HepG2 (cell line): Measurements from ENCODE around the gene CALU. TPM values are rescaled to one million over a fixed set of nuclear protein-coding genes. Genes with fewer than 3 reads are reported as not detected.

Experiments used
- ATAC-seq: fragments of 200-7000 bp; cut with Tn5 transposase; 3 replicates; pipeline ENCODE4 v1.9.1; 2020; ENCODE audit warnings: mild to moderate bottlenecking, moderate library complexity
- BruUV-seq: library from RNA; stranded (reverse); fragments of 400-500 nt; replicated peaks from 2 replicates; lab custom pipeline; 2021; lab: Mats Ljungman, UMichigan
- CTCF ChIA-PET: fragments of 300-600 bp; formaldehyde crosslinking; extraction: SDS; loops from one replicate; lab custom pipeline; 2021; ENCODE audit warnings: low total read pairs, inconsistent platforms, low intra/inter-chr PET ratio; lab: Yijun Ruan, JAX
- POLR2A ChIA-PET: fragments of 350-600 bp; sonication (Branson Sonifier 250); formaldehyde crosslinking; loops from one replicate; lab custom pipeline; 2020; ENCODE audit warnings: antibody characterized with exemption, inconsistent platforms; lab: Yijun Ruan, JAX
- DNase-seq: peaks from one replicate; pipeline ENCODE4 v3.0.0-alpha.2; 2015; ENCODE audit warnings: low spot score
- FAIRE-seq: peaks from 3 replicates; lab custom pipeline; 2011; peaks lifted over from hg19 to GRCh38; lab: Jason Lieb, UNC
- H2AFZ ChIP-seq: one replicate; pipeline ENCODE4 v1.6.1; 2011; ENCODE audit warnings: low read length, inconsistent platforms
- H3K27ac ChIP-seq: fragments of 300-600 bp; 3 replicates; pipeline ENCODE4 v1.8.0; 2011; ENCODE audit warnings: mixed run types, mild to moderate bottlenecking, mixed read lengths, low read length, inconsistent platforms; ENCODE audit not compliant: insufficient read depth; ENCODE audit errors: extremely low read length
- H3K27me3 ChIP-seq, 2 experiments: fragments of 200-600 bp in 1 of 2; 2 replicates in 1 of 2; 3 replicates in 1 of 2; pipeline versions ENCODE4 v1.6.0 to v1.8.0; 2011; ENCODE audit warnings: low read length in 2 of 2, mild to moderate bottlenecking in 2 of 2, moderate library complexity in 2 of 2, inconsistent platforms in 1 of 2; ENCODE audit not compliant: insufficient read depth in 2 of 2, control insufficient read depth in 1 of 2
- H3K36me3 ChIP-seq, 2 experiments: fragments of 200-600 bp in 1 of 2; replicated peaks in 1 of 2; 2 replicates in 1 of 2; 3 replicates in 1 of 2; pipeline versions ENCODE4 v1.5.1 to v1.8.0; 2011; ENCODE audit warnings: low read length in 2 of 2, inconsistent platforms in 1 of 2; ENCODE audit not compliant: insufficient read depth in 2 of 2, control insufficient read depth in 1 of 2
- H3K4me1 ChIP-seq: 2 replicates; pipeline ENCODE4 v1.5.1; 2012; ENCODE audit warnings: low read length, inconsistent platforms; ENCODE audit not compliant: insufficient read depth
- H3K4me2 ChIP-seq: 2 replicates; pipeline ENCODE4 v1.6.0; 2011; ENCODE audit warnings: low read depth, low read length, inconsistent platforms
- H3K4me3 ChIP-seq, 3 experiments: fragments of 200-600 bp in 1 of 3; sonication (generic), shearing (Covaris generic) in 1 of 3; replicated peaks in 1 of 3; 2 replicates each; pipeline ENCODE4 v1.5.1; 2011 to 2016; ENCODE audit warnings: low read length in 3 of 3, inconsistent platforms in 2 of 3, low read depth in 2 of 3, mild to moderate bottlenecking in 2 of 3, control low read depth in 1 of 3, mixed read lengths in 1 of 3; ENCODE audit not compliant: insufficient read depth in 1 of 3
- H3K79me2 ChIP-seq: one replicate; pipeline ENCODE4 v1.6.1; 2011; ENCODE audit warnings: low read length, inconsistent platforms; ENCODE audit not compliant: insufficient read depth
- H3K9ac ChIP-seq: 2 replicates; pipeline ENCODE4 v1.6.0; 2011; ENCODE audit warnings: mild to moderate bottlenecking, low read depth, low read length, inconsistent platforms; ENCODE audit not compliant: insufficient read depth
- H3K9me3 ChIP-seq: 2 replicates; pipeline ENCODE4 v1.5.1; 2012; ENCODE audit warnings: mild to moderate bottlenecking, low read length
- H4K20me1 ChIP-seq: 2 replicates; pipeline ENCODE4 v1.6.0; 2011; ENCODE audit warnings: inconsistent platforms, mild to moderate bottlenecking, low read length, moderate library complexity; ENCODE audit not compliant: insufficient read depth
- BHLHE40 ChIP-seq: IDR thresholded peaks from 2 replicates; pipeline ENCODE4 v1.6.1; 2011; ENCODE audit warnings: low read length, improper control_type of control experiment
- CC2D1A ChIP-seq: sonication (generic); formaldehyde crosslinking; IDR thresholded peaks from 2 replicates; pipeline ENCODE4 v1.8.1; 2023; ENCODE audit warnings: mild to moderate bottlenecking, missing genetic modification reagents
- MAFG ChIP-seq: sonication (generic); formaldehyde crosslinking; IDR thresholded peaks from 2 replicates; pipeline ENCODE4 v1.5.1; 2020; ENCODE audit warnings: mild to moderate bottlenecking, missing genetic modification reagents
- MBNL3 ChIP-seq: fragments of 250-450 bp; sonication (Bioruptor Pico); conservative IDR thresholded peaks from 2 replicates; pipeline ENCODE4 v1.8.0; 2022; ENCODE audit warnings: mild to moderate bottlenecking, inconsistent platforms
- PCBP1 ChIP-seq: fragments of 200-400 bp; formaldehyde crosslinking; IDR thresholded peaks from 2 replicates; pipeline ENCODE4 v1.6.1; 2017; ENCODE audit warnings: mild to moderate bottlenecking, low read depth, low read length, borderline replicate concordance
- PHF20 ChIP-seq: sonication (generic); formaldehyde crosslinking; IDR thresholded peaks from 2 replicates; pipeline ENCODE4 v1.5.0; 2020; ENCODE audit warnings: mild to moderate bottlenecking, missing genetic modification reagents
- RFX1 ChIP-seq: fragments of 450-650 bp; IDR thresholded peaks from 2 replicates; pipeline ENCODE4 v1.6.1; 2017
- TCF7L2 ChIP-seq: IDR thresholded peaks from 2 replicates; pipeline ENCODE4 v1.6.1; 2011; ENCODE audit warnings: mild to moderate bottlenecking, low read depth, low read length, moderate library complexity
- WGBS: methylation state at CpG from one replicate; pipeline ENCODE4 v1.1.6; 2017; ENCODE audit warnings: low lambda C conversion rate; 5-methylcytosine and 5-hydroxymethylcytosine counted together
- in situ Hi-C: cut with HindIII; loops from 2 replicates; pipeline ENCODE4 v1.10.0; 2017; ENCODE audit warnings: low pct_unique_long_range_greater_than_20kb; ENCODE audit not compliant: extremely low pct_ligation_motif_present
- intact Hi-C: fragments of 100-400 bp; cut with micrococcal nuclease; formaldehyde crosslinking; loops from one replicate; pipeline ENCODE4 v1.10.0; 2022; ENCODE audit not compliant: unreplicated experiment
- polyA plus RNA-seq, 8 experiments: library from polyadenylated mRNA; depleted of rRNA in 3 of 8; stranded (reverse) in 7 of 8; unstranded in 1 of 8; fragments of >200 nt; fragmentation: Illumina TruSeq in 4 of 8; extraction: Trizol in 4 of 8; gene quantifications; 2 replicates each; pipeline versions ENCODE4 v1.2.1 to v1.2.3, GENCODE V29; 2011 to 2016; ENCODE audit warnings: low read depth in 4 of 8, missing spikeins in 1 of 8, mixed read lengths in 1 of 8; ENCODE audit not compliant: insufficient read depth in 1 of 8
- total RNA-seq, 5 experiments: library from RNA; depleted of rRNA; stranded (reverse); fragments of >200 nt; fragmentation: Illumina TruSeq; extraction: Trizol; gene quantifications; 2 replicates each; pipeline ENCODE4 v1.2.3, GENCODE V29; 2016; ENCODE audit warnings: low read depth in 1 of 5
- TF ChIP-seq, protein P1 (sequence below): sonication (generic); formaldehyde crosslinking; IDR thresholded peaks from 2 replicates; pipeline ENCODE4 v1.4.0; 2020; ENCODE audit warnings: missing genetic modification reagents, borderline replicate concordance
- TF ChIP-seq, protein P2 (sequence below), 2 experiments: IDR thresholded peaks; 2 replicates each; pipeline ENCODE4 v1.6.1; 2011 to 2012; ENCODE audit warnings: low read length in 2 of 2, borderline replicate concordance in 1 of 2, low read depth in 1 of 2, mild to moderate bottlenecking in 1 of 2, moderate library complexity in 1 of 2

CALU gene
- total and polyA plus RNA-seq, 2 of the 13 experiments (the other 11 are each of a cell fraction or from before 2014, with no cell fraction given): 198 to 252 TPM

DNA sequence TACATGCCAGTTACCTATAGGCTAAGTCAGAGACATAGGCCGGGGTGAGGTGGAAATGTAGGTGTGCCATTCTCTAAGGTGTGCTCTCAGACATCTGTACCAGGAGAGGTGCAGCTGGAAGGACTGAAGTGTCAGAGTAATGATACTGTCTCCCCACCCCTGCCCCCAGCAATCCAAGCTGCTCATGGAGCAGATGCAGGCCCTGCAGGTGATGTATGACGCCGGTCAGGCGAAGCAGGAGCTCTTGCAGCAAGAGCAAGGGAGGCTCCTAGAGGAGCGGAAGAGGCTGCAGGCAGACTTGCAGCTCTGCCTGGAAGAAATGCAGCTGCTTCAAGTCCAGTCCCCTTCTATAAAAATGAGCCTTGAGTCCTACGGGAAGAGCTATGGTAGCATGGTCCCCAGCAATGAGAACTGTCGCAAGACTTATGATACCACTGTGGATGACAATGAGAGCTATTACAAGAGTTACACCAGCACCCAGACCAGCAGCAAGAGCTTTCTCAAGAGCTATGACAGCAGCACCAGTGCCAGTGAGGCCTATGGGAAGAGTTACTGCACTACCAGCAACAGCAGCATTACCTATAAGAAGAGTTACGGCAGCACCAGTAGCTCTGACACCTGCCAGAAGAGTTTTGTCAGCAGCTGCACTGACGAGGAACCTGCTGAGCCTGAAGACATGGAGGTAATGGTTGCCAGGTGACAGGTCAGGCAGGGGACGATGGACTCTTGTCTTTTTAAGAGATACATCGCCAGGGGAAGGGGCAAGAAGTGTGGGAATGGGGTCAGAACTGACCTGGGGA, 72.7 kb downstream of the CALU start (continued):
- TF ChIP-seq, protein P1, sequence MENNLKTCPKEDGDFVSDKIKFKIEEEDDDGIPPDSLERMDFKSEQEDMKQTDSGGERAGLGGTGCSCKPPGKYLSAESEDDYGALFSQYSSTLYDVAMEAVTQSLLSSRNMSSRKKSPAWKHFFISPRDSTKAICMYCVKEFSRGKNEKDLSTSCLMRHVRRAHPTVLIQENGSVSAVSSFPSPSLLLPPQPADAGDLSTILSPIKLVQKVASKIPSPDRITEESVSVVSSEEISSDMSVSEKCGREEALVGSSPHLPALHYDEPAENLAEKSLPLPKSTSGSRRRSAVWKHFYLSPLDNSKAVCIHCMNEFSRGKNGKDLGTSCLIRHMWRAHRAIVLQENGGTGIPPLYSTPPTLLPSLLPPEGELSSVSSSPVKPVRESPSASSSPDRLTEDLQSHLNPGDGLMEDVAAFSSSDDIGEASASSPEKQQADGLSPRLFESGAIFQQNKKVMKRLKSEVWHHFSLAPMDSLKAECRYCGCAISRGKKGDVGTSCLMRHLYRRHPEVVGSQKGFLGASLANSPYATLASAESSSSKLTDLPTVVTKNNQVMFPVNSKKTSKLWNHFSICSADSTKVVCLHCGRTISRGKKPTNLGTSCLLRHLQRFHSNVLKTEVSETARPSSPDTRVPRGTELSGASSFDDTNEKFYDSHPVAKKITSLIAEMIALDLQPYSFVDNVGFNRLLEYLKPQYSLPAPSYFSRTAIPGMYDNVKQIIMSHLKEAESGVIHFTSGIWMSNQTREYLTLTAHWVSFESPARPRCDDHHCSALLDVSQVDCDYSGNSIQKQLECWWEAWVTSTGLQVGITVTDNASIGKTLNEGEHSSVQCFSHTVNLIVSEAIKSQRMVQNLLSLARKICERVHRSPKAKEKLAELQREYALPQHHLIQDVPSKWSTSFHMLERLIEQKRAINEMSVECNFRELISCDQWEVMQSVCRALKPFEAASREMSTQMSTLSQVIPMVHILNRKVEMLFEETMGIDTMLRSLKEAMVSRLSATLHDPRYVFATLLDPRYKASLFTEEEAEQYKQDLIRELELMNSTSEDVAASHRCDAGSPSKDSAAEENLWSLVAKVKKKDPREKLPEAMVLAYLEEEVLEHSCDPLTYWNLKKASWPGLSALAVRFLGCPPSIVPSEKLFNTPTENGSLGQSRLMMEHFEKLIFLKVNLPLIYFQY (CRISPR knock-in tag): no peak
- no peak for TF ChIP-seq CC2D1A (CRISPR knock-in tag)
- no peak for TF ChIP-seq MBNL3 (CRISPR knock-in tag)
- TF ChIP-seq, all 625 proteins: peak for 0

DNA sequence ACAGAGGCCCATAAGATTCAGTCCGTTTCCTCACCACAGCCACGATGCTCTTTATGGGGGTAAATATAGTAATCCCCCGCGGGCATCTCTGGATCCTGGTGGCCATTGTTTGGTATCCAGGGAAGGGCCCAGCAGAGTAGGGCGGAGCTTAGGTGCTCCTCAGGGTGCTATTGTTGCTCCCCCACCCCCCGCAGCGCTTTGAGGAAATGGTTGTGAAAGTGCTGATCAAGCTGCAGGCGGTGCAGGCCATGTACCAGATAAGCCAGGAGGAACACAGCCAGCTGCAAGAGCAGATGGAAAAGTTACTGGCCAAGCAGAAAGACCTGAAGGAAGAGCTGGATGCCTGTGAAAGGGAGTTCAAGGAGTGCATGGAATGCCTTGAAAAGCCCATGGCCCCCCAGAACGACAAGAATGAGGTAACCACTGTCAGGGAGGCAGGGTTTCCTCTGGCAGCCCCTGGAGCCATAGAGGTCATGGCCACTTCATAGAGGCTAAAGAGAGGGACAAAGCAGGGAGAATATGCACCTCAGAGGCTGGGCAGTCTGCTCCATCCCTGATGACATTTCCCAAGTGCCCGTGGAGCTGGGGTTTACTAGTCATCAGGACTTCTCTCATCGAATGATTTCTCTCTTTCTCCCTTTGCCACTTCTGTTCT, 73.5 kb downstream of the CALU start:
- CTCF ChIA-PET: no interaction called here
- BruUV-seq: no TSS peak
- intact Hi-C loops: no loop called here
- H4K20me1 ChIP-seq: no peaks in the 10 kb centered on the region; the same call in 1 of the 2 replicates
- H3K79me2 ChIP-seq: no peaks in the 10 kb centered on the region
- no peak for ATAC-seq
- no peak overlapping the region for H3K4me3 ChIP-seq
- in situ Hi-C loops: no loop called here
- H2AFZ ChIP-seq: no peak overlapping the region
- no peaks in the 10 kb centered on the region for H3K9me3 ChIP-seq
- H3K27ac ChIP-seq: no peak overlapping the region
- POLR2A ChIA-PET: interaction anchor here (0.6 kb wide), 1 partner anchor 132 kb away, joined by 3 read pairs; no protein-coding TSS in a partner anchor
- no peak overlapping the region for H3K4me2 ChIP-seq
- 19% methylated on average over 7 of the region's 11 CpGs for WGBS
- no peak for DNase-seq
- no peaks in the 10 kb centered on the region for H3K36me3 ChIP-seq
- H3K9ac ChIP-seq: no peak overlapping the region
- peaks cover 2 to 52% of the 10 kb centered on the region in 2 experiments; a peak in 3 of 5 replicates for H3K27me3 ChIP-seq
- no peak for FAIRE-seq
- no peaks in the 10 kb centered on the region for H3K4me1 ChIP-seq
- TF ChIP-seq TCF7L2: no peak
- TF ChIP-seq PCBP1: no peak
- TF ChIP-seq PHF20 (CRISPR knock-in tag): no peak
- TF ChIP-seq, protein P2, sequence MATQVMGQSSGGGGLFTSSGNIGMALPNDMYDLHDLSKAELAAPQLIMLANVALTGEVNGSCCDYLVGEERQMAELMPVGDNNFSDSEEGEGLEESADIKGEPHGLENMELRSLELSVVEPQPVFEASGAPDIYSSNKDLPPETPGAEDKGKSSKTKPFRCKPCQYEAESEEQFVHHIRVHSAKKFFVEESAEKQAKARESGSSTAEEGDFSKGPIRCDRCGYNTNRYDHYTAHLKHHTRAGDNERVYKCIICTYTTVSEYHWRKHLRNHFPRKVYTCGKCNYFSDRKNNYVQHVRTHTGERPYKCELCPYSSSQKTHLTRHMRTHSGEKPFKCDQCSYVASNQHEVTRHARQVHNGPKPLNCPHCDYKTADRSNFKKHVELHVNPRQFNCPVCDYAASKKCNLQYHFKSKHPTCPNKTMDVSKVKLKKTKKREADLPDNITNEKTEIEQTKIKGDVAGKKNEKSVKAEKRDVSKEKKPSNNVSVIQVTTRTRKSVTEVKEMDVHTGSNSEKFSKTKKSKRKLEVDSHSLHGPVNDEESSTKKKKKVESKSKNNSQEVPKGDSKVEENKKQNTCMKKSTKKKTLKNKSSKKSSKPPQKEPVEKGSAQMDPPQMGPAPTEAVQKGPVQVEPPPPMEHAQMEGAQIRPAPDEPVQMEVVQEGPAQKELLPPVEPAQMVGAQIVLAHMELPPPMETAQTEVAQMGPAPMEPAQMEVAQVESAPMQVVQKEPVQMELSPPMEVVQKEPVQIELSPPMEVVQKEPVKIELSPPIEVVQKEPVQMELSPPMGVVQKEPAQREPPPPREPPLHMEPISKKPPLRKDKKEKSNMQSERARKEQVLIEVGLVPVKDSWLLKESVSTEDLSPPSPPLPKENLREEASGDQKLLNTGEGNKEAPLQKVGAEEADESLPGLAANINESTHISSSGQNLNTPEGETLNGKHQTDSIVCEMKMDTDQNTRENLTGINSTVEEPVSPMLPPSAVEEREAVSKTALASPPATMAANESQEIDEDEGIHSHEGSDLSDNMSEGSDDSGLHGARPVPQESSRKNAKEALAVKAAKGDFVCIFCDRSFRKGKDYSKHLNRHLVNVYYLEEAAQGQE (IDR thresholded peaks at IDR 0.05; ENCODE audit: borderline replicate concordance in 1 of 2, low read depth in 1 of 2, low read length in 2 of 2): no peak
- TF ChIP-seq RFX1: no peak
- TF ChIP-seq BHLHE40: no peak
- TF ChIP-seq MAFG (CRISPR knock-in tag): no peak
